Limb (tissue), 2 donors: ENCODE measurements around the gene ZNF831.

Source experiments
- DNase-seq, 2 donors: peaks; one replicate each; pipeline ENCODE4 v3.0.0-alpha.2; 2016; ENCODE audit errors: extremely low spot score in 2 of 2

Gene ZNF831

GRCh38 chr20:59179988-59180387 lies 16.4 kb downstream of the ZNF831 start:
- DNase-seq = no peak

- no peak for DNase-seq
Observed at GRCh38 chr20:59181936-59182335, 18.3 kb downstream of the ZNF831 start.

GRCh38 chr20:59182401-59183044 lies 18.9 kb downstream of the ZNF831 start:
- no peak for DNase-seq

- DNase-seq = no peak
Observed at GRCh38 chr20:59183751-59184150, 20.1 kb downstream of the ZNF831 start.

- no peak for DNase-seq
Observed at GRCh38 chr20:59184880-59185447, 21.3 kb downstream of the ZNF831 start.

- DNase-seq = no peak
Observed at GRCh38 chr20:59185809-59186208, 22.2 kb downstream of the ZNF831 start.

- no peak for DNase-seq
Observed at GRCh38 chr20:59190466-59190865, 26.8 kb downstream of the ZNF831 start.

GRCh38 chr20:59191036-59191755 lies 27.6 kb downstream of the ZNF831 start:
- no peak for DNase-seq

- DNase-seq = no peak
Observed at GRCh38 chr20:59191756-59192532, 28.3 kb downstream of the ZNF831 start.

- DNase-seq = no peak
Observed at GRCh38 chr20:59192533-59192896, 28.9 kb downstream of the ZNF831 start.

- DNase-seq = no peak
Observed at GRCh38 chr20:59193325-59193724, 29.7 kb downstream of the ZNF831 start.

GRCh38 chr20:59194023-59194935 lies 30.7 kb downstream of the ZNF831 start:
- no peak for DNase-seq

- no peak for DNase-seq
Observed at GRCh38 chr20:59195316-59195993, 31.8 kb downstream of the ZNF831 start.

GRCh38 chr20:59204165-59204894 lies 40.7 kb downstream of the ZNF831 start:
- no peak for DNase-seq

- DNase-seq = no peak
Observed at GRCh38 chr20:59205044-59205443, 41.4 kb downstream of the ZNF831 start.

- DNase-seq = no peak
Observed at GRCh38 chr20:59207235-59207634, 43.6 kb downstream of the ZNF831 start.

GRCh38 chr20:59207742-59208357 lies 44.2 kb downstream of the ZNF831 start:
- no peak for DNase-seq

- DNase-seq = no peak
Observed at GRCh38 chr20:59210186-59210585, 46.6 kb downstream of the ZNF831 start.

GRCh38 chr20:59211208-59211765 lies 47.7 kb downstream of the ZNF831 start:
- no peak for DNase-seq
